D721Med (cell line): ENCODE results near the gene PDE6C.

Experiments
- DNase-seq: peaks from one replicate; pipeline ENCODE4 v3.0.0; 2011; ENCODE audit warnings: low spot score; ENCODE audit not compliant: insufficient read length
- FAIRE-seq: peaks from 2 replicates; lab custom pipeline; 2011; peaks lifted over from hg19 to GRCh38; lab: Jason Lieb, UNC
- CTCF ChIP-seq: IDR thresholded peaks from 2 replicates; pipeline ENCODE4 v1.5.1; 2012; ENCODE audit warnings: mild to moderate bottlenecking, control low read depth; ENCODE audit not compliant: insufficient read depth; ENCODE audit errors: missing control alignments

Gene PDE6C

GRCh38 chr10:93572606-93573005, 39.7 kb upstream of the PDE6C start:
- no peak for FAIRE-seq
- no peak for DNase-seq
- no peak for TF ChIP-seq CTCF

- FAIRE-seq (no peak), DNase-seq (no peak)
- TF ChIP-seq CTCF = no peak
Observed at GRCh38 chr10:93573051-93573909, 39.1 kb upstream of the PDE6C start.

- DNase-seq (no peak), FAIRE-seq (no peak)
- no peak for TF ChIP-seq CTCF
Observed at GRCh38 chr10:93573924-93574323, 38.4 kb upstream of the PDE6C start.

GRCh38 chr10:93576888-93577287, 35.4 kb upstream of the PDE6C start:
- DNase-seq (no peak), FAIRE-seq (no peak)
- no peak for TF ChIP-seq CTCF

- FAIRE-seq = no peak
- TF ChIP-seq CTCF = no peak
- DNase-seq = no peak
Observed at GRCh38 chr10:93577565-93577964, 34.8 kb upstream of the PDE6C start.

- no peak for FAIRE-seq
- no peak for DNase-seq
- TF ChIP-seq CTCF = no peak
Observed at GRCh38 chr10:93579089-93579488, 33.2 kb upstream of the PDE6C start.
